HUDEP-2 (cell line): ENCODE measurements around the gene SLC51B.

ENCODE experiments used
- DNase-seq, 76 experiments: peaks; one replicate each; lab custom pipeline; 2025; ENCODE audit not compliant: unreplicated experiment in 76 of 76; lab: John Stamatoyannopoulos, UW

Gene SLC51B

DNA sequence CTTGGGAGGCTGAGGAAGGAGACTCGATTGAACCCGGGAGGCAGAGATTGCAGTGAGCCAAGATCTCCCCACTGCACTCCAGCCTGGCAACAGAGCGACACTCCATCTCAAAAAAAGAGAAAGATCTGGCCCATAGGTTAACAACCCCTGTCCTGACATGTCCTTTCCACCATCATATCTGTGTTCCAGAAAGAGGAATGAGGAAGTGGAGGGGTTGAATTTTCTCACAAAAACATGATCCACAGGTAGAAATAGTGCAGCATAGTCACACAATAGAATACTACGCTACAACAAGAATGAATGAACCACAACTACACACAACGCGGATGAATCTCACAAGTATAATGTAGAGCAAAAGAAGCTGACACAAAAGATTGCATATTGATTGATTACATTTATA, 4.7 kb upstream of the SLC51B start:
- no peak for DNase-seq

DNA sequence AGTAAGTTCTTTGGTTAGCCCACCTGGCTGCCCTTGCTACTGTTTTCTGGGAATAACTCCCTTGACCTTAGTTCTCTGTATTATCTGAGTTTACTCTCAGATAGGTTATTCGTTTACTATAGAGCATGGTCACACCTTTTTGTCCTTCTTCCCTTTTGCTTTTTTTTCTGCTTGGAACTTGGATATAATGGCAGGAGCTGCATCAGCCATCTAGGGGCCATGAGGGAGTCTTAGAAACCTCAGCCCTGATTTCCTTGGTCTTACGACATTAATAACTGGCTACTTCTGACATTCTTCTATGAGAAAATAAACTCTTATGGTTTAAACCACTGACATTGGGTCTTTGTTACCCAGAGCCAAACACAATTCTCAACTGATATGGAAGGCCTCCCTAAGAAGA, 3.4 kb upstream of the SLC51B start:
- no peak for DNase-seq

DNA sequence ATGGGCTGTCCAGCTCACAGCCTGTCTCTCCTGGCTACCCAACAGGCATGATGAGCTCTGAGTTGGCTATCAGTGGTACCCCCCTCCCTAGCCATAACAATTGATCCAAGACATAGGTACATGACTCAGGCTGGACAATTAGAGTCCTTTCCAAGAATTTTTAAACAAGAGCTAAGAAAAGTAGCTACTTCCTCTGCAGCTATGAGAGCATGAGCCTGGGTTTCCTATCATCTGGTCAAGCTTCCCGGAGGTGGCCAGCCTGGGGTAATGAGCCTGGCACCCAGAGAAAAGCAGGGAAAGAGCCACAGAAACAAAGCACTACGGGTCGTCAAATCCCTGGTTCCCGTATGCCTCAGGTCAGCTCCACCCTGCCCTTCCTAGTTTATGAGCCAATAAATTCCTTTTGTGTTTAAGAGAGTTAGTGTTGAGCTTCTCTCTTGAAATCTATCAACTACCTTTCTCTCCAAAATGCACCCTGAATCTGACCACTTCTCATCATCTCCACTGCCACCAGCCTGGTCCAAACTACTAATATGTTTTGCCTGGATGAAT, 2.3 kb upstream of the SLC51B start:
- no peak for DNase-seq

DNA sequence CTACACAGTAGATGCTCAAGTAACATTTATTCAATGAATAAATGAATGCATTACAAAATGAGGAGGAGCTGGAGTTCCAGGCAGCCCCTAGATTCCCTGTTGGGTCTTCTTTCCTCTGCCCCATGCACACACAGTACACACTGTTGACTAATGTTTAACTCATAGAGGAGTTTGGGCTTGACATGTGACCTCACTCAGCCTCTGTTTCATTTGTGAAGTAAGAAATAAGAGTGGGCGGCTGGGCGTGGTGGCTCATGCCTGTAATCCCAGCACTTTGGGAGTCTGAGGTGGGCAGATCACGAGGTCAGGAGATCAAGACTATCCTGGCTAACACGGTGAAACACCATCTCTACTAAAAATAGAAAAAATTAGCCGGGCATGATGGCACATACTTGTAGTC, 969 bp upstream of the SLC51B start:
- DNase-seq, result peak in 1 of 76 experiments; percentile 7

DNA sequence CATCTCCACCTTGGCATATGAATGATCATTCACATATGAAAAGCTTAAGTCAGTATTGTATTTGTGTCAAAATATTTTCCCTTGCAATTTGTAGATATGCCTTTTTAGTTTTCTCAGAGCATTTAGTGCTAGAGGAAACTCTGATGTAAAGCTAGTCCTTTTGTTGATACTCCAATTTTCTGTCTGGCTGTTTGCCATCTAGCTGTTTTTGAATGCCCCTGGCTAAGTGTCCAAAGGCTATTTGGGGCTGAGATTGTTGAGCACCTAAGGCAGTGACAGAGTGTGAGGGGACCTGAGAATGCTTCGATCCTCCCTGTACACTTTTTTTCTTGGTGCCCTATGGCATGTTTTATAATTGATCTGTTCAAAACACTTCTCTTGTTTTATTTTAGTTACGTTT, 3.1 kb downstream of the SLC51B start:
- no peak for DNase-seq

DNA sequence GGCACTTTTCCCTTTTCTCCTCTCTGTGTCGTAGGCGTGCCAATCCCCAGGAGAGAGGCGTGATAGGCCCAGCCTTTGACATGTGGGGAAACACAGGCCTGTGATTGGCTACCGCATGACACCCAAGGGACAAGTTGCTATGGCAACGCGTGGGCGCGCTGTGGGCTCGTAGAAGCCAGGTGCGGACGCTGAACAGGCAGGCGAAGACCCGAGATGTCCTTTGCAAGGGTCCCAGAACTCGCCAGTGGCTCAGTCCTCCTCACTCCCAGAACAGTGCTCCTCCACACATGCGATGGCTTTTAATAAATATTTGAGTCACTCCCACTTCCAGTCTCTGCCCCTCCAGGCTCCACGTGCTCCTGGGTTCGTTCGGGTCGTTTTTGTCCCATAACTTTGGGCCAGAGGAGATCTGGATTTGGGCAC, 4.2 kb downstream of the SLC51B start:
- peak in 74 of 76 experiments; percentile 21 to 89 (median 70) for DNase-seq

DNA sequence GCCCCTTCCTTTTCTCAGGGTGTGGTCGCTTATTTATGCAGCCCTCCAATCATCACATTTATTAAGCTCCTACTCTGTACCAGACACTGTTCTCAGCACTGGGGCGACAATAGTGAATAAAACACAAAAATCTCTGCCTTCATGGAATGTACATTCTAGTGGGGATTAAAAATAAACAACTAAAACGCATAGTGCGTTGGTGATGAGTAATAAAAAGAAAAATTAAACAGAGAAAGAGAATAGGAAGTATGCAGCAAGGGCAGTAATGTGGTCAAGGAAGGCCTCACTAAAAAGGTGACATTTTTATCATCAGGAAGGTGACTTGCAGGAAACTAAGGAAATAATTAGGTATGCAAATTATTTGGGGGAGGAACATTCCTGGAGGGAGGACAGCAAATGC, 5.1 kb downstream of the SLC51B start:
- no peak for DNase-seq

DNA sequence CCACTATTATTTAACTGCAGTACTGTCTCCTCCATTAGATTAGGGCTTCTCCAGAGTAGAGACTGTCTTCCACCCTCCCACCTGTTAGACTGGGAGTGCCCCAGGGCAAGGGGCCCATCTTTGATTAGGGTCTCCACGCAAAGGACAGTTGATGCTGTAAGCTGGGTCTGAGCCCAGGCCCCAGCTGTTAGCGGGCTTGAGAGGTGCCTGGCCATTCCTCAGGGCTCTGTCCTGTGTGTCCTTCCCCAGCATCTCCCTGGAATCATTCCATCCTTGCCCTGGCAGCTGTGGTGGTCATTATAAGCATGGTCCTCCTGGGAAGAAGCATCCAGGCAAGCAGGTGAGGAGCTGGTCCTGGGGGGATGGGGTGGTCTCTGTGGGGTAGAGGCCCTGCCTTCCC, 6.1 kb downstream of the SLC51B start:
- no peak for DNase-seq

DNA sequence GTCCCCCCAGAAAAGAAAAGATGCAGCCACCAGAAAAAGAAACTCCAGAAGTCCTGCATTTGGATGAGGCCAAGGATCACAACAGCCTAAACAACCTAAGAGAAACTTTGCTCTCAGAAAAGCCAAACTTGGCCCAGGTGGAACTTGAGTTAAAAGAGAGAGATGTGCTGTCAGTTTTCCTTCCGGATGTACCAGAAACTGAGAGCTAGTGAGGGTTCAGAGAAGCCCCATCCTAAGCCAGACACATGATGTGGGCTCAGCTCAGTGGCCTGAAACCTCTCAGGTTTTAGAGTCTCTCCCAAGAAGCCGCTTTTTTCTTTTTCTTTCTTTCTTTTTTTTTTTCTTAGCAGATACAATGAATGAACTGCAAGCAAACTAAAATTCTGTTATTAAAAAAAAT, 7.8 kb downstream of the SLC51B start:
- no peak for DNase-seq

DNA sequence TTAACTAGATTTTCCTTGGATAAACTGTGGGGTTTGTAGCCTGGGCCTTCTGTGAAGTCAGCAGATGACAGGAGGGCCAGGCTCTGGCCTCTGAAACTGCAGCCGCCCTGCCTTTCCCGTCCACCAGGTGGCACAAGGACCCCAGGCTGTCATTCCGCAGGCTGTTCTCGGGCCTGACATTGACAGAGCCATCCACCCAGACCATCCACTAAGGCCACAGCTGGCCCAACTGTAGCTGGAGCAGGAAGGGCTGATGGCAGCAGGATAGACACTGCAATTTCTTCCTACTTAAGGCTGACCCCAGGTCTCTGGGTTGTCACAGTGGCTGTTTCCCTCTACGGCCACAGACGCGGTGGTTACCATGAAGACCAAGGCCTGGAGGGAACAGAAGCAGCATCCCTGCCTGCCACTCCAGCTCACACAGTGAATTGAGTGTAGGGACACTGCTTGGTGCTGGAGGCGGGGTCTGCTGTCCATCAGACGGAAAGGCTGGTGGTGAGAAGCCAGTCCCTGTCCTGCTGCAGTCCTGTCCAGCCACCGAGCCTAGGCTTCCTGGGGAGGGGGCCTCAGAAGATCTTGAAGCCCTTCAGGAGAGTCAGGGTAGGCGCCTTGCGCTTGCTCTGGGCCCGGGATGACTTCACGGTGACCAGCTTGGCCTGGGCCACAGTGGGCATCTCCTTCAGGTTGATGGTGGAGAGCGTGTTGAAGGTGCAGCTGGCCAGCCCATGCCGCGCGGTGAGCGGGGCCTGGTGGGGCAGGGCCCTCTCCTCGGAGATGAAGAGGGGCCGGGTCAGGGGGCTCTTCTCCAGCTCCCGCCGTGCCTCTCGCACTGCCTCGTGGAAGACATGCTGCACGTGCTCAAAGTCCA, 9.4 kb downstream of the SLC51B start:
- peak in 56 of 76 experiments; percentile 4 to 73 (median 37) for DNase-seq

DNA sequence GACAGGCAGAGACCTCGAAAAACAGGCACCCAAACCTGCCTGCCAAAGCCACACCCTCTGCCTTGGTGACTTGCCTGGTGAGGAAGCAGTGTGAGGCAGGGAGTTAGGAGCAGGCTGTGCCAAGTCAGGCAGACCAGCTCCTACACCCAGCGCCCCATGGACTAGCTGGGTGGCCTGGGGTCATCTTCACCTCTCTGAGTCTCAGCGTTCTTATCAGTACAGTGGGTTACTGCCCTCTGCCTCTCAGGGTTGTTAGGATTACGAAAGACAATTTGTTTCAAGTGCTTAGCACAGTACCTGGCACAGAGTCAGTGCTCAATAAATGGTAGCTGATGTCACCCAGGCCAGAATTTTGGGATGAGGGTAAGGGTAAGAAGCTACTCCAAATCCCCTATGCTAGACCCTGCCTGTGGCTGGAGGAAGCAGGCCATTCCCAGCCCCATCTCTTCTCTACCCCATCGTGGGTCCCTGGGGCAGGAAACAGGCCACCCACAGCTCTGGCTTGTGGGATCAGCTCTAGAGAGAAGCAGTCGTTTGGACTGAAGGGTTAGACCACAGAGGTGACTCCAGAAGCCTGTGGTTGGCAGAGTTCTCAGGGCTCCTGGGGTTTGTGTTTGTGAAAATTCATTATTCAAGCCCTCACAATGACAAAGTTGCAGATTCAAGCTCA, 10.1 kb downstream of the SLC51B start:
- peak in 1 of 76 experiments; percentile 9 for DNase-seq

DNA sequence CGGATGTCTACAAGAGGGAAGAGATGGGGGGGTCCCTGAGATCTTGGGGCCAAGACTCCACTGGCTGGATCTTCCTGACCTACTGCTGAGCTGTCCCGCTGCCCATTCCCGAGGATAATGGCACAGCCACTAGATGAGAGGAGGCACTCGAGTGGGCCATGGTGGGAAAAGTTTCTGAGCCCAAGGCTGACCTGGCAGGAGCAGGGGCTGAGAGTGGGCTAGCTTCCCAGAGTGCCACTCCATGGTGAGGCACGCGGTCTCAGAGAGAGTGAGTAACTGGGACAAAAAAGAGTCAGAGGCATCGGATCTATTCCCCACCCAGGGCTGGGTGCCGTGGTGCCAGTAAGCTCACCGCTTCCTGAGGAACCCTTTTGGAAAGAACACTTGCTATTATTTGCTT, 10.9 kb downstream of the SLC51B start:
- no peak for DNase-seq

DNA sequence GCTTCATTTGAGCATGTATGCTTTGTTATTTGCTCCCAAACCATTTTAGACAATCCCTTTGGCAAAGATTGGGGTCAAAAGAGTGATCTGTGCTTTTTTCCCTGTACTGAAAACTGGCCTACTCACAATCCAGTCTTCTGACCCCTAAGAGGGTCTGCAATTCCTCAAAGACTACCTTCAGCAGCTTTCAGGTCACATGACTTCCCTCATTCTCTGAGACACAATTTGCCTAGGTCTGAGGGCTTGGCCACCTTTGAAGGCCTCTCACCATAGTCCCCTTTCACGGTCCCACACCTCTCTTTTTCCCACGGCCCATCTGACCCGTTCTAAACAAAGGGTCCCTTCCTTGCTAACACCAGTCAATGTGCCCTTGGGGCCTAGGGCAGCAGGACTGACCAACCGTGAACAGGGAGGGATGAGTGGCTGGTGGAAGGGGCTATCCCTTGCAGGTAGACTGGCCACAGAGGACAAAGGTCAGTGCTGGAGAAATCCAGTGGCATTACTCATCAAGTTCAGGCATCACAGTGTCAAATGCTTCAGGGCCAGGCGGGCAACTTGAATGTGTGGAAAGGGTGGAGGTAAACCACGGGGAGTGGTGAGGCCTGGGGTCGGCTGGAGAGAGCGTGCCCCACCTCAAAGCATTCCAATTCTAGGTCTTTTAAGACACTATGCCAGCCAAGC, 11.8 kb downstream of the SLC51B start:
- no peak for DNase-seq

DNA sequence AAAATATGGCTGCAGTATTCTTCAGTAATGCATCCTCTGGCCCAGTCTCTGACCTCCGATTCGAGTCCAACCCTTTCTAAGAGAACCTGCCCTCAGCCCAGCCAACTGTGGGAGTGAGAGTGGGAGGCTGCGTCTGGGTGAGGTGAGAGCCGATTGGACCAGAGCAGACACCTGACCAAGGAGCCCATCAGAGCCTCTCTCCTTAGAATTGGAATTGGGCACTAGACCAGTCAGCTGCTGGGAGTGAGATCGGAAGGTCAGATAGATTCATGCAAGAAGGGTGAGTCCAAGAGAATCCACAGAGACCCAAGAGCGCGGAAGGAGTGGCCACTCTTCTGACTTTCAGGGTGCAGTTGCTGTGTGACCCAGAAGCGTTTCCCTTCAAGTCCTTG, 12.4 kb downstream of the SLC51B start:
- DNase-seq, result no peak

DNA sequence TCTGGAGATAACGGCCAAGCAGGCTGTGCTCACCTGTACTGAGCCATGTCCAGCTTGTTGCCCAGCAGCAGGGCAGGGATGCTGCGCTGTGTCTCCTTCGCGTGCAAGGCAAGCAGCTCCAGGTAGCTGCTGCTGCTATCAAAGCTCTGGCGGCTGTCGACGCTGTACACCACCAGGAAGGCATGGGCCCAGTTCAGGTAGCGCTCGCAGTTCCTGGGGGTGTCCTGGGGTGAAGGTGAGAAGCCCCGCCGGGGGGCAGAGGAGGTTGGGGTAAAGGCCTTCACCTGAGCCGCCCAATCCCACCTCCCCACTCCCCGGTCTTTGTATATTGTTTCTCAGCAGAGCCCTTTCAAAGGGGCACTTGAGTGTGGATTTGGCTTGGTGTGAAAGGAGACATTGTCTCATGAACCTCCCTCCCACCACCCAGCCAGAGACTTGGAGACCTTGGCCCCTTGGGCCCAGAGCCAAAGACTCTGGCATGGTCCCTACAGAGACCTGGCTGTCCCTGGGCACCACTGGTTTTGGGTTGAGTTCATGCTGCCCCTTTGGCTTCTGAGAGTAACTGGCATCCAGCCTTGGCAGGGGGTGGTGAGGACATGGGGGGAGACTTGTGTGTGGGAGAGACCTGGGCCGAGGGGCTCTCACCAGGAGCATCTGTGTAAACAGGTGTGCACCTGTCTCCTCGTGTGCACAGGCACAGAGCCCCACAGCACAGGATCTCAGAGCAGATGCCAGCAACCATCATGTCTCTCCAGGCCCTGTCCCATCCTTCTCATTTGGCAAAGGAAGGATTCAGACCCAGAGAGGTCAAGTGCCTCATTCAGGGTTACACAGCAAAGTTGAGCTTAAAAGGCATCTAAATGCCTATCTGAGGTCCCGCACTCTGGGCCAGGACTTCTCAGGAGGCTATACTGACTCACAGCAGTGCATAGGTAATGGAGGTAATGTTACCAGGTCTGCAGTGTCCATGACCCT, 13.5 kb downstream of the SLC51B start:
- DNase-seq, result no peak

DNA sequence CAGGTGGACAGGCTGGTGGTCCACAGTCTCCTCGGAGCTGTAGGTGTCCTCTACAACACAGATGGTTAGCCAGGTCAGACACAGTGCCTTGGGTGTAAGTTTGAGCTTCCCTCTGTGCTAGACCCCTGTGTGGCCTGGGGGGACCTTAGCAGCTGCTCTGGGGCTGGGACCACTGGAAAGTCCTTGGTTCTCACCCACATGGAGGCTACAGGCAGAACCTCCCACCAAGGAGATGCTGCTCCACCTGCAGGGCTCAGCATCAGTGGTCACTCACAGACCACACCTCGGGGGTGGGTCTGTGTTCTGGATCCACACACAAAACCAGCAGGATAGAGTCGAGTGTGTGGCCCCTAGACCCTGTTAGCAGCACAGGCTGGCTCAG, 14.2 kb downstream of the SLC51B start:
- DNase-seq, result no peak

DNA sequence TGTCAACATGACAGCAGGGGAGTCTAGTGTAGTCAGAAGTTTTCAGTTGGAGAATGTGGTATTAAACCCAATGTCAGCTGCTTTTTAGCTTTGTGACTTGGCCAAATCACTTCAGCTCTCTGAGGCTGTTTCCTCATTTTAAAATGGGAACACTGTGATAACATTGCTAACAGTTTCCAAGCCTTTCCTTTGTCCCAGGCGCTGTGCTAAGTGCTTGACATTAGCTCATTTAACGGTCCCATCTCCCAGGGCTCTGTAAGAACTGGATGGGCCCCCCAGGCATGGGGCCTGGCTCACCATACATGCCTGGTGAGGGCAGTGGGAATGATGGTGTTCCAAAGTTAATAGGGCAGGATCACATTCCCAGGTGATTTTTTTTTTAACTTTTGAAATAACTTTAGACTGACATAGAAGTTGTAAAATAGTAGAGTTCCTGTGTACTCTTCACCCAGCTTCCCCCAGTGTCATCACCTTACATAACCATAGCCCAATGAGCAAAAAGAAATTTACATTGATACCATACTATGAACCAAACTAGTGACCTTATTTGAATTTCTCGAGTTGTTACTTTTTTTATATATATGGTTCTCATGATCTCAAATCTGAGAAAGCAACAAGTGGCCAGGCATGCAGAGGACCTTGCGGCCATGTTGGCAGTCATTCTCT, 14.9 kb downstream of the SLC51B start:
- no peak for DNase-seq

DNA sequence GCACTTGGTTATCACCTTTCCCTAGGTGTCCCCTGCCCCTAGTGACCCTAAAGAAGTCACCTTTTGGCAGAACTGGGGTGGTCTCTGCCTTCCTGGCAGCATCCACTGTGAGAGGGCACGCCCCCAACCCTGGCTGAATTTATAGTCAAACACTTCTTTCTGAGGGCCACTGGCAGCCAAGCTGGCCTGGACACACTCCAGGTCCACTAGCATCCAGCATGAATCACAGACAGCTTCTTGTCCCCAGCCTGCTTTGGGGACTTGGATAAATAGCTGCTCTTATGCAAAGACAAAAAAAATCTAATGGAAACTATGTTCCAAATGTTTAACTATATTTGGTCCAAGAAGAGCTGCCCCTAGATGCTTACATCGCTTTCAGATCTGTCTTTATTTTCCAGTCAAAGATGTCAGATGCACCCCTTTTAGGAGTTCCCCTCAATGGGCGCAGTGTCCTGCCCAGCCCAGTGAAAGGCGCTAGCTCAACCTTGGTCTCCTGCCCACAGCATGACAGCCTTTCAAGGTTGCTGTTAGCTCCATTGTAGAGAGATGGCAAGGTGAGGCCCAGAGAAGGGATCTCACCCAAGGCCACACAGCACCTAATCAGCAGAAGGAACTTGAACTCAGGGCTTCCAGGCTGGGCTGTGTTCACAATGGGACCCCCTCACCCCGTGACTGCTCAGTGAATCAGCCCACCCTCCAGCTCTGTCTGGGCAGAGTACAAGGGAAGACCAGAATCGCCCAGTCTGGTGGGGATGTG, 15.6 kb downstream of the SLC51B start:
- DNase-seq, result no peak

DNA sequence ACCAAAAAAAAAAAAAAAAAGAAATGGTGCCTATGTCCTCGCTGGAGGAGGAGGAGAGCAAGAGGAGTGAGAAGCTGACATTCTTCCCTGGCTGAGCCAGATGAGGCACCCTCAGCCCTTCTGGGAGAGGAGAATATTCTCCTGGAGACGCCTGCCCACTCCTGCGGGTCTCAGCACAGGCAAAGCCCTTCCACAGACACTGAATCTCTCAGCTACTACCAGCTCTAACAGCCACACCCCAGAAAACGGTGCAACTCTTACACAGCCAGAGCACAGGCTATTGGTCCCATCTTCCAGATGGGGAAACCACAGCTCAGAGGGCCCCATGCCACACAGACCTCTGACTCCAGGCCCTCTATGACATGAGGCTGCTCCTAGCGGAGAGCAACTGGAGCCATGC, 16.9 kb downstream of the SLC51B start:
- DNase-seq, result no peak
